ENCODE results near the gene BLOC1S3. TPM values are rescaled to one million over a fixed set of nuclear protein-coding genes. Genes with fewer than 3 reads are reported as not detected.
A peak's percentile ranks its signal among the peaks of the same experiment; 100 is the strongest.

Gene BLOC1S3
- 3.5 and 4.2 TPM in 2 replicates for total RNA-seq

GRCh38 chr19:45178262-45179071, at the start of gene BLOC1S3:
Gene BLOC1S3, plus strand, starts transcription at chr19:45178784. Its CDS starts 513 bp downstream, at chr19:45179297.
- DNase-seq (ENCODE audit: low read depth, low spot score): peak; percentile 100

GRCh38 chr19:45128806-45129205, 49.8 kb upstream of the BLOC1S3 start:
- DNase-seq (ENCODE audit: low read depth, low spot score): no peak

- no peak for DNase-seq (ENCODE audit: low read depth, low spot score)
Observed at GRCh38 chr19:45130236-45130635, 48.3 kb upstream of the BLOC1S3 start.

- DNase-seq (ENCODE audit: low read depth, low spot score): no peak
Observed at GRCh38 chr19:45130888-45131615, 47.5 kb upstream of the BLOC1S3 start.

GRCh38 chr19:45133661-45134060, 44.9 kb upstream of the BLOC1S3 start:
- no peak for DNase-seq (ENCODE audit: low read depth, low spot score)

- no peak for DNase-seq (ENCODE audit: low read depth, low spot score)
Observed at GRCh38 chr19:45135176-45135885, 43.3 kb upstream of the BLOC1S3 start.

GRCh38 chr19:45136507-45137178, 41.9 kb upstream of the BLOC1S3 start:
- DNase-seq (ENCODE audit: low read depth, low spot score): no peak

- no peak for DNase-seq (ENCODE audit: low read depth, low spot score)
Observed at GRCh38 chr19:45137179-45137761, 41.3 kb upstream of the BLOC1S3 start.

- no peak for DNase-seq (ENCODE audit: low read depth, low spot score)
Observed at GRCh38 chr19:45138303-45138751, 40.3 kb upstream of the BLOC1S3 start.

- DNase-seq (ENCODE audit: low read depth, low spot score): no peak
Observed at GRCh38 chr19:45139286-45140143, 39.1 kb upstream of the BLOC1S3 start.

- no peak for DNase-seq (ENCODE audit: low read depth, low spot score)
Observed at GRCh38 chr19:45140144-45140503, 38.5 kb upstream of the BLOC1S3 start.

GRCh38 chr19:45140533-45140932, 38.1 kb upstream of the BLOC1S3 start:
- no peak for DNase-seq (ENCODE audit: low read depth, low spot score)

- no peak for DNase-seq (ENCODE audit: low read depth, low spot score)
Observed at GRCh38 chr19:45141203-45141900, 37.2 kb upstream of the BLOC1S3 start.

- DNase-seq (ENCODE audit: low read depth, low spot score): no peak
Observed at GRCh38 chr19:45142016-45142725, 36.4 kb upstream of the BLOC1S3 start.

GRCh38 chr19:45142726-45143110, 35.9 kb upstream of the BLOC1S3 start:
- DNase-seq (ENCODE audit: low read depth, low spot score): no peak

- DNase-seq (ENCODE audit: low read depth, low spot score): no peak
Observed at GRCh38 chr19:45144431-45145269, 33.9 kb upstream of the BLOC1S3 start.

- DNase-seq (ENCODE audit: low read depth, low spot score): no peak
Observed at GRCh38 chr19:45145270-45146189, 33.1 kb upstream of the BLOC1S3 start.

Measured in pulmonary artery endothelial cell (primary cell).